Body of pancreas (tissue), 4 donors: Measurements from ENCODE around the gene MYOCOS. TPM values are rescaled to one million over a fixed set of nuclear protein-coding genes. Genes with fewer than 3 reads are reported as not detected.
"Not testable (repeated sequence)": the region's sequence is repeated elsewhere in the genome, so short reads cannot be mapped to it uniquely, and the experiment has no call there.

Source experiments
- ATAC-seq: fragments of 150-250 bp; one replicate; pipeline ENCODE4 v1.9.1; 2016
- DNase-seq, 4 donors: peaks; one replicate each; pipeline ENCODE4 v3.0.0-alpha.2; 2019
- H3K27ac ChIP-seq, 4 donors: fragments of 200-600 bp; sonication (generic); 1 replicate in 3 of 4; 2 replicates in 1 of 4; pipeline versions ENCODE4 v1.5.1 to v1.6.1; 2016 to 2019; ENCODE audit warnings: mild to moderate bottlenecking in 1 of 4, mixed read lengths in 1 of 4, moderate library complexity in 1 of 4
- H3K27me3 ChIP-seq, 2 donors: fragments of 200-600 bp; sonication (generic); one replicate each; pipeline ENCODE4 v1.6.0; 2016; ENCODE audit warnings: mild to moderate bottlenecking in 1 of 2
- H3K36me3 ChIP-seq, 2 donors: fragments of 200-600 bp; sonication (generic); replicated peaks in 1 of 2; 2 replicates each; pipeline ENCODE4 v1.5.1; 2016; ENCODE audit warnings: low read depth in 2 of 2; ENCODE audit not compliant: insufficient read depth in 1 of 2
- H3K4me1 ChIP-seq: fragments of 200-600 bp; sonication (generic); one replicate; pipeline ENCODE4 v1.6.0; 2016
- H3K4me3 ChIP-seq, 2 donors: fragments of 200-600 bp; sonication (generic); 1 replicate in 1 of 2; 2 replicates in 1 of 2; pipeline ENCODE4 v1.5.1; 2016 to 2019
- H3K9me3 ChIP-seq, 3 donors: fragments of 200-600 bp; sonication (generic); 1 replicate in 2 of 3; 2 replicates in 1 of 3; pipeline ENCODE4 v1.5.1; 2016
- POLR2A ChIP-seq, 3 donors: fragments of 450-650 bp; IDR thresholded peaks; one replicate each; pipeline ENCODE4 v1.6.1; 2016; ENCODE audit warnings: antibody characterized with exemption in 3 of 3, mild to moderate bottlenecking in 2 of 3
- WGBS, 2 donors: methylation state at CpG; one replicate each; pipeline ENCODE4 v1.1.5; 2017; 5-methylcytosine and 5-hydroxymethylcytosine counted together
- intact Hi-C: fragments of 100-400 bp; cut with DNase I; formaldehyde crosslinking; loops from one replicate; pipeline ENCODE4 v1.15.1; 2023
- total RNA-seq, 2 donors: library from RNA; depleted of rRNA; stranded (reverse); fragments of >200 nt; gene quantifications; one replicate each; pipeline ENCODE4 v1.1.0, GENCODE V29; 2016
- TF ChIP-seq, protein P1 (sequence below), 7 experiments: fragments of 450-650 bp in 4 of 7; fragments of 200-600 bp in 3 of 7; sonication (generic) in 3 of 7; IDR thresholded peaks; one replicate each; pipeline ENCODE4 v1.5.1; 2016 to 2019; ENCODE audit warnings: antibody characterized with exemption in 7 of 7

The MYOCOS gene
- total RNA-seq, 2 donors from 2014 or later, result not detected

- ATAC-seq (peak; percentile 64), DNase-seq (peak in 2 of 4 donors; percentile 13)
- WGBS, 2 donors, result 30 to 48% methylated on average over 8 of the region's 8 CpGs
- H3K9me3 ChIP-seq, result no peaks in the 10 kb centered on the region
- H3K4me1 ChIP-seq, result peaks cover 8% of the 10 kb centered on the region
- H3K4me3 ChIP-seq, result no peak overlapping the region
- H3K36me3 ChIP-seq, result no peaks in the 10 kb centered on the region
- peak overlapping the region in 3 of 4 donors; percentile 13 to 59 (median 29) for H3K27ac ChIP-seq
- intact Hi-C loops, result no loop called here
- no peak for TF ChIP-seq POLR2A (IDR thresholded peaks at IDR 0.05)
- TF ChIP-seq, protein P1, sequence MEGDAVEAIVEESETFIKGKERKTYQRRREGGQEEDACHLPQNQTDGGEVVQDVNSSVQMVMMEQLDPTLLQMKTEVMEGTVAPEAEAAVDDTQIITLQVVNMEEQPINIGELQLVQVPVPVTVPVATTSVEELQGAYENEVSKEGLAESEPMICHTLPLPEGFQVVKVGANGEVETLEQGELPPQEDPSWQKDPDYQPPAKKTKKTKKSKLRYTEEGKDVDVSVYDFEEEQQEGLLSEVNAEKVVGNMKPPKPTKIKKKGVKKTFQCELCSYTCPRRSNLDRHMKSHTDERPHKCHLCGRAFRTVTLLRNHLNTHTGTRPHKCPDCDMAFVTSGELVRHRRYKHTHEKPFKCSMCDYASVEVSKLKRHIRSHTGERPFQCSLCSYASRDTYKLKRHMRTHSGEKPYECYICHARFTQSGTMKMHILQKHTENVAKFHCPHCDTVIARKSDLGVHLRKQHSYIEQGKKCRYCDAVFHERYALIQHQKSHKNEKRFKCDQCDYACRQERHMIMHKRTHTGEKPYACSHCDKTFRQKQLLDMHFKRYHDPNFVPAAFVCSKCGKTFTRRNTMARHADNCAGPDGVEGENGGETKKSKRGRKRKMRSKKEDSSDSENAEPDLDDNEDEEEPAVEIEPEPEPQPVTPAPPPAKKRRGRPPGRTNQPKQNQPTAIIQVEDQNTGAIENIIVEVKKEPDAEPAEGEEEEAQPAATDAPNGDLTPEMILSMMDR (IDR thresholded peaks at IDR 0.05), result no peak
- H3K27me3 ChIP-seq, result no peaks in the 10 kb centered on the region
These were observed 32.3 kb downstream of the MYOCOS start for GRCh38 chr1:171654201-171654941.

DNA sequence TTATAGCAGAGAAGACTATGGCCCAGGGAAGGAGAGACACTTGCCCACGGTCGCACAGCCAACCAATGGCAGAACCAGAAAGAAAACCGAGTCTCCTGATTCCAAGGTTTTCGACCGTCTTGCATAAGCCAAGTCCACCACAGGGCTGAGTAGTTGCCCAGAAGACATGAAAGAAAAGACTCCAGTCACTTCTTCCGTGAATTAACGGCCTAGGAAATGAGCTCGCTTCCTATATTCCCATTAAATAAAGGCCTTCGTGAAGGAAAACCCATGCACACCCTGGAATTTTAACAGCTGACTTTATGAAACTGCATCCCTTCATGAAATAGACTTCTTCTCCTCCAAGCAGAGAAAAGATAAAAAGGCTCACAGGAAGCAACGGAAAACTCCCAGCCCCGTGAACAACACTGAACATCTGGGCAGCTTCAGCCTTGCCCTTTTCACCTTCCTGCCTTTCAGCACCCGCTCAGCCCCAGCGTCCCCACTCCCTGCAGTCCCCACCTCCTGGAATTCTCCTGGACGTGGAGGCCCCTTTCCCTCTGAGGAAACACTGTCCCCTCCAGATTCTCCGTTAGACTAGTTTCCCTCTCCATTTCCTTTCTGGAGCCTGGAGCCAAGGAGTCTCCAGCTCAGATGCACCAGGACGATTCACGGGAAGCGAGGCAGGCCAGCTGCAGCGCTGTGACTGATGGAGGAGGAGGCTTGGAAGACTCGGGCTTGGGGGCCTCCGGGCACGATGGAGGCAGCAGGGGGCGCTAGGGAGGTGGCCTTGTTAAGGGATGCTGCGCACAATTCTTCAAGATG, 33.1 kb downstream of the MYOCOS start:
- peaks cover 8% of the 10 kb centered on the region for H3K4me1 ChIP-seq
- 32 to 44% methylated on average over 24 of the region's 24 CpGs for WGBS, 2 donors
- no peaks in the 10 kb centered on the region for H3K27me3 ChIP-seq
- no peak overlapping the region for H3K4me3 ChIP-seq
- intact Hi-C loops, result no loop called here
- no peaks in the 10 kb centered on the region for H3K36me3 ChIP-seq
- TF ChIP-seq, protein P1 (IDR thresholded peaks at IDR 0.05), result peak in 5 of 7 experiments; percentile 12 to 34 (median 26)
- TF ChIP-seq POLR2A (IDR thresholded peaks at IDR 0.05), result no peak
- H3K9me3 ChIP-seq, result no peaks in the 10 kb centered on the region
- peak overlapping the region in 3 of 4 donors; percentile 13 to 59 (median 29) for H3K27ac ChIP-seq
- ATAC-seq, result peak; percentile 53
- peak; percentile 35 to 51 (median 42) for DNase-seq

- no peak overlapping the region for H3K27ac ChIP-seq
- H3K4me3 ChIP-seq, result no peak overlapping the region
- intact Hi-C loops, result no loop called here
- DNase-seq (no peak), ATAC-seq (no peak)
- WGBS, 2 donors, result 63 to 65% methylated on average over 6 of the region's 6 CpGs
- no peaks in the 10 kb centered on the region for H3K36me3 ChIP-seq
- TF ChIP-seq, protein P1 (IDR thresholded peaks at IDR 0.05), result peak in 1 of 7 experiments; percentile 0
- no peak for TF ChIP-seq POLR2A (IDR thresholded peaks at IDR 0.05)
- no peaks in the 10 kb centered on the region for H3K27me3 ChIP-seq
- no peaks in the 10 kb centered on the region for H3K9me3 ChIP-seq
- peaks cover 8% of the 10 kb centered on the region for H3K4me1 ChIP-seq
These were observed 33.7 kb downstream of the MYOCOS start for GRCh38 chr1:171655746-171656116.

DNA sequence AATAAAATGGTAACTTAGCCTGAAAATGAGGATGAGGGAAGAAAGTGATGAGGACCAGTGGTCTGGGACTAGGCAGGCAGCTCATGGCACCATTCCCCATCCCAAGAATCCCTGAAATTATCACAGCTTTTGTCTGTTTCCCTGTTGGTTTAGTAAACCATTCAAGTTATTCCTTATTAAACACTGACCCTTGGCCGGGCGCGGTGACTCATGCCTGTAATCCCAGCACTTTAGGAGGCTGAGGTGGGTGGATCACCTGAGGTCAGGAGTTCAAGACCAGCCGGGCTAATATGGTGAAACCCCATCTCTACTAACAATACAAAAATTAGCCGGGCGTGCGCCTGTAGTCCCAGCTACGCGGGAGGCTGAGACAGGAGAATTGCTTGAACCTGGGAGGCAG, 34.2 kb downstream of the MYOCOS start:
- H3K4me3 ChIP-seq, H3K27ac ChIP-seq, H3K9me3 ChIP-seq, H3K4me1 ChIP-seq, intact Hi-C loops, H3K27me3 ChIP-seq, DNase-seq, ATAC-seq, H3K36me3 ChIP-seq: not testable (repeated sequence)
- 88 to 90% methylated on average over 9 of the region's 9 CpGs for WGBS, 2 donors

GRCh38 chr1:171661076-171661650, 39.1 kb downstream of the MYOCOS start:
- Histone ChIP-seq H3K4me1 (no peaks in the 10 kb centered on the region), H3K27ac (no peak overlapping the region), H3K9me3 (no peaks in the 10 kb centered on the region), H3K36me3 (no peaks in the 10 kb centered on the region), H3K4me3 (no peak overlapping the region), H3K27me3 (no peaks in the 10 kb centered on the region)
- 78% methylated on average over 5 of the region's 5 CpGs for WGBS, 2 donors
- intact Hi-C loops, result no loop called here
- TF ChIP-seq, protein P1 (IDR thresholded peaks at IDR 0.05), result no peak
- TF ChIP-seq POLR2A (IDR thresholded peaks at IDR 0.05), result no peak
- DNase-seq (no peak), ATAC-seq (no peak)
